Neural progenitor cell (in vitro differentiated cells): Measurements from ENCODE around the gene CALCA.

Experiments used
- CTCF ChIP-seq: fragments of 200-600 bp; sonication (generic); IDR thresholded peaks from 2 replicates; pipeline ENCODE4 v1.5.1; 2017; ENCODE audit warnings: antibody characterized with exemption, mild to moderate bottlenecking
- EZH2 ChIP-seq: fragments of 200-600 bp; sonication (generic); IDR thresholded peaks from 2 replicates; pipeline ENCODE4 v1.6.1; 2017; ENCODE audit warnings: antibody characterized with exemption, mild to moderate bottlenecking, moderate library complexity

GRCh38 chr11:14980854-14981253 is 8.7 kb upstream of the CALCA start:
- TF ChIP-seq EZH2 (no peak), CTCF (no peak)
